ENCODE results near the gene ZFAND3.

- no peak for TF ChIP-seq CTCF (IDR thresholded peaks at IDR 0.05; ENCODE audit: borderline replicate concordance, extremely low read depth, low read length, poor library complexity, severe bottlenecking)
- TF ChIP-seq EZH2 (IDR thresholded peaks at IDR 0.05; ENCODE audit: borderline replicate concordance, low read depth, low read length, severe bottlenecking): no peak
Measured at GRCh38 chr6:37800703-37801604, 18.6 kb upstream of the ZFAND3 start.
